Activated T-helper 9 cell treated with anti-CD3 and anti-CD28 coated beads, Interleukin-2, amount 50 U/mL, for 16 hours (primary cell): ENCODE data around the gene SHROOM3.

Source experiments
- DNase-seq: peaks from one replicate; pipeline ENCODE4 v3.0.0-alpha.2; 2020; ENCODE audit warnings: low read depth

Gene SHROOM3

DNA sequence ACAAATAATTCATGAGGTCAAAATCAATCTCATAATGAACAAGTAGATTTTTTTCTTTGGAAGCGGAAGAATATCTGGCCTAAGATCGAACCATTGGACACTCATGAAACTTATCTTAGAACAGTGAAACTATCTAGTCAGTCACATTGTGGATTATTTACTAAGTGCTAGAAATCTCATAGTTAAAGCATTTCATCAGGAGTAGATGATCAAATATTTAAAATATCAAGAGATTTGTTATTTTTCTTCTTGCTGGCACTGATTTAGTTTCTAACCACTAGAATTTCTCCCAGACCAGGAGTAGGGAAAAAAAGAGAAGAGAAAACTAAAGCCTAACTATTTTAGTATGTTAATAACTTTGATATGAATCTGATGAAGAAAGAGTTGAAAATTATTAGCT, 105.5 kb downstream of the SHROOM3 start:
- no peak for DNase-seq

DNA sequence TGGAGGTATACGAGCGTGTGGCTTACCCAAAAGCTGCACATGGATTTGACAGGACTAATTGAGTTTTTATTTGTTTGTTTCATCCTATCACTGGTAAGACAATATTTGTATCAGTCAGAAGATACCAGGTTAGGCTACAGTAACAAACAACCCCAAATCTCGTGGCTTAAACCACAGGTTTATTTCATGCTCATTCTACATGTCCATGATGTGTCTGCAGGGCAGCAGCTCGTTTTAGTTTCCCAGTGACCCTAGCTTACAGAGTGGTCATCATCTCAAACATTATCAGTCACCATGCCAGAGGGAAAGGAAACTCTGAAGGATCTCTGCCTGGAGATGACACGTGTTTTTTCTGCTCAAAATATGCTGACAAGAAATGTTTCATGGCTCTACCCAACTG, 108.3 kb downstream of the SHROOM3 start:
- DNase-seq, result no peak

DNA sequence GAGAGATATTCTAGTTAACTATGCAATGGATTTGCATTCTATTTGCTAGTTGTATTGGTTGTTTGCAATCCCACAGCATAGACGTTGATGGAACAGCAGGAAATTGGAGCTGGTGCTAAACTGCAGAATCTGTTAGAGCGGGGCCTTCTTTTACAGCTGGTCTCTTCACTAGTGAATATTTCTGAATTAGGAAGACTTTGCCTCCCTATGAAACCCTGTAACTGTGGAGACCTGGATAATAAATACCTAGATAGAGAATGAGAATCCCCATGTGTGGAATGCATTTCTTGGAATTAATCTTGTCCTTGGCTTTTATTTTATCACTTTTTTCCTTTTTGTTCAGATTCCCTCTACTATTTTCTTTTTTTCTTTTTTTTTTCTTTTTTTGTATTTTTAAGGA, 109.7 kb downstream of the SHROOM3 start:
- DNase-seq, result no peak

DNA sequence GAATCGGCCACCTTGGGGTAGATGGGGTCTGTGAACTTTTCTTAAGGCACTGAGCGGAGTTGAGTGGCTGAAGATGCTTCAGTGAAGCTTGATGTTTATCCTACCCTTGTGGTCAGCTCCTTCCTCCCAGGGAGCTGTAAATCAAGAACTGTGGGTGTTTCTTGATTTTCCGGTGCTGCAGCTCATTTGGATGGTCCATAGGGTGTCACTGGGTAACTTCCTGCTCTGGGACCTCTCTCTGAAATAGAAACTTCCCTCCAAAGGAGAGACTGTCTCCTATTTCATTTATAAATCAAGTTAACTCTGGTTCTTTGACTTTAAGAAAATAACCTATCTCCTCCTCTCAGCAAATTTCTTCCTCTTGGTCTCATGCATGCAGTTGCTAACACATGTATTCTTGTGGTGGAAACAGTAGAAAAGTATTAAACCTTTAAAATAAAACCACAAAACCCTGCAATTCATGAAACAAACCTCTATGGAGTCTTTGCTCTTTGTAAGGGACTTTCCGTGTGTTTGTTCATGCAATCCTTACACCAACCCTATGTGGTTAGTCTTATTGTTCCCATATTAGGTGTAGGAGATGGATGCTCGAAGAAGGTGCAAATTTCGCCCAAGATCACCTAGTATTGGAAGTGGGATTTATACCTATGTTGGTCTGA, 110.3 kb downstream of the SHROOM3 start:
- DNase-seq, result no peak

DNA sequence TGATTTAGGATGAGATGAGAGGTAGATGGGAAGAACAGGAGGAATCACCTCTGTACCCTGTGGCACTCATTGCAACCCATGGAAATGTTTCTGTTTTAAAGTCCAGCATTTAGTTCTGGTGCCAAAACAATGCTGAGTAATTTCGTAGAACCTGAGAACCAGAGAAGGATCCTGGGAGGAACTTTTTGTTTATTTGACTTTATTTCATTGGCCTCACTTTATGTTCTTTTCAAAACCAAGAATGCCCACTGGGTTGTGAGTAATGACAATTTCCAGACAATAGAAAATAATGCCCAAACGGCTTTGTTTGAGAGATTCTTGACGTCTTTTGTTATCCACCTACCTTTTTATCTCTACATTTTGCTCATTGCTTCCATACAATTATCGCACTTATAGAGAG, 111.3 kb downstream of the SHROOM3 start:
- no peak for DNase-seq

DNA sequence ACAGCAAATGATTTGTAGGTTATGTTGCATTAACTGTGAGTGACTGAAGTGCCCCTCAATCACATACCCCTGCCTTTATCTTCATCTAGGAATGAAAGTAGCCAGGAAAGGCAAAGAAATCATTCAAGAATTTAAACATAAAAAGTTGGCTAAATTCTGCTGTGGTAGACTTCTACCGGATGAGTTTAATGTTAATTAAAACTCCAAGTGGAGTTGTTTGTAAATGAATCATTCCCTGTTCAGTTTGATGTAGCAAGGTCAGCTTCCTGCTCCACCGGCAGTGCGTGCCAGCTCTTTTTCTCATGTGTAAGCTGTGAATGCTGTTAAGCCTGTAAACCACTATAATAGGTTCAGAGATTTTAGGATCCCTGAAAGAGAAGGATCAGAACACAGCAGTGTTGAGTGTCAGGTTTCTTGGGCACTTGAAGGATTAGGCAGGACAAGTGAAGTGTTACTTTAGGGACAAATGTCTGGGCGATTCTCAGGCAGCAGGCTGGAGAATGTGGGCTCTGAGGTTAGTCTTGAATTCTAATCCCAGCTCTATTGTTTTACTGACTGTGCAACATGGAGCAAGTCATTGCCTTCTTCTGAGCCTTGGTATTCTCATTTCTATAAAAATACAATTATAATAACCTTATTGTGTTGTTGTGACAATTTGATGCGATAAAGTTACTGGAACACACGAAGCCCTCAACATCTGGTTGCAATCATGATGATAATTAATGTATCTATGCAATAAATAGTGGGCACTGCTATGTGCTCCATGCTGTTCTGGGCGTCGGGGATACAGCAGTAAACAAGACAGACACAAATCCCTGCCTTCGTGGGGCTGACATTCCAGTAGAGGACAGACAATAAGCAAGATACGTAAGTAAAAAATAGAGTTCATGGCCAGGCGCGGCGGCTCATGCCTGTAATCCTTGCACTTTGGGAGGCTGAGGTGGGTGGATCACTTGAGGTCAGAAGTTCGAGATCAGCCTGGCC, 112.0 kb downstream of the SHROOM3 start:
- no peak for DNase-seq

DNA sequence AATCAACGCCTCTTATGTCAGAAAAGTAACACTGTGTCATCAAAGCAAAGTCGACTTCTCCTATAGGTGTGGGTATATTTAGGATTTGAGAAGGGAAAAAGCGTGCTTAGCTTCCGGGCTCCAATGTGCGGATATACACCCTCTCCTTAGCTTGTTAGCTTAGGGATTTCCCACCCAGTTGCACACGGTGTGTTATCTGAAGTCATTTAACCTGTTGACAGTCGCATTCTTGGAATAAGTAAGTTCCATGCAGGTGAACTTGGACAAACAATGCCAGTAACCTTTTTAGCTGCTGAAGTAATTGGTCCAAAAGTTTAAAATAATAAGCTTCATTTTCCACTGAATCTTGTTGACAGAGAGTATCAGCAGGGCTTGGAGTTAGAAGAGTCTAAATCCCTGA, 113.7 kb downstream of the SHROOM3 start:
- no peak for DNase-seq

DNA sequence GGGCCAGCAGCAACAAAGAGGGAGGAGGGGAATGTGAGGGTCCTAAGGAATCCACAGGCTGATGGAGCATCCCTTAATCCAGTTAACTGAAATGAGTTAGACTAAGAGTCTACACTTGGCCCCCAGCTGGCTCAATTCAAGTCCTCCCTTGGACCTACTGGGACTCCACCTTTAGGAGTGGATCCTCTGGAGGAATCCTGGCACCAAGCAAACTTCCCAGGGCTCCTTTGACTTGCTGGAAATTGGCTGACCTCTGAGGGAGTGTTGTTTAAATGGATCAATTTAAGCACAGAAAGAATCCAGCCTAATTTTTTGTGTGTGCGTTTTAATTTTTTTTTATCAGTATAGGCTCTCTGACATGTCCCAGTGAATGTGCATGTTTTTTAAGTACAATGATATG, 114.7 kb downstream of the SHROOM3 start:
- no peak for DNase-seq

DNA sequence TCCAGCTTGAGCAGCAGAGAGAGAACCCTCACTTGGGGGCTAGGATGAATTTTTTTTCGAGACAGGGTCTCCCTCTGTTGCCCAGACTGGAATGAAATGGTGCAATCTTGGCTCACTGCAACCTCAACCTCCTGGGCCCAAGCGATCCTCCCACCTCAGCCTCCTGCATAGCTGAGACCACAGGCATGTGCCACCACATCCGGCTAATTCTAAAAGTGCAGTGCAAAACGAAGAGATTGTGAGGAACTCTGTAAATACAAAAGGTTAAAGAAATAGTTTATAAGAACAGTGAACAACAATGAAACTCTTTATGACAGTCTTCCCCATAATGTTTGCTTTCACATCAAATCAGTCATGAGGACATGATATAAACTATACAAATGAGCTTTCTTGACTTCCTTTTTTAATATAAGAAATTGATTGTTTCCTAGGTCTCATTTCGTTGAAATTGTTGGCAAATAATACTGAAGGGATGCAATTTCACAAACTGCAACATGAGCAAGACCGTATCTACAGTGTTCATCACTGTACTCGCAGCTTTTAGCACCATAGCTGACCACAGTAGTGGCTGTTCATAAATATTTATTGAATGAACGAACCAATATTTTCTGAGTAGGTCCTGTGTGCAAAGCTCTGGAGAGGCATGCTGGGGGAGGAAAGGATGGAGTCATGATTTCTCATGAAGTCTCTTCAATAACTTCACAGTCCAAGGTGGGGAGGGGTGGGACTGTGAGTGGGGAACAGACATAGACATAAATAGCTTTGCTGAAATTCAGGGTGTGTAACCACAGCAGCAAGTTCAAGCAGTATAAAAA, 116.1 kb downstream of the SHROOM3 start:
- DNase-seq, result no peak

DNA sequence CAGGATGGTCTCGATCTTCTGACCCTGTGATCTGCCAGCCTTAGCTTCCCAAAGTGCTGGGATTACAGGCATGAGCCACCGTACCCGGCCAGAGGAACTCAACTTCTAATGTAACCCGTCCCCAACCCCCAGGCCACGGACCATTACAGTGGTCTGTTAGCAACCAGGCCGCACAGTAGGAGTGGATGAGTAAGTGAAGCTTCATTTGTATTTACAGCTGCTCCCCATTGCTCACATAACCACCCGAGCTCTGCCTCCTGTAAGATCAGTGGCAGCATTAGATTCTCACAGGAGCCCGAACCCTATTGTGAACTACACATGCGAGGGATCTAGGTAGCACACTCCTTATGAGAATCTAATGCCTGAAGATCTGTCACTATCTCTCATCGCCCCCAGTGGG, 119.6 kb downstream of the SHROOM3 start:
- DNase-seq, result no peak

DNA sequence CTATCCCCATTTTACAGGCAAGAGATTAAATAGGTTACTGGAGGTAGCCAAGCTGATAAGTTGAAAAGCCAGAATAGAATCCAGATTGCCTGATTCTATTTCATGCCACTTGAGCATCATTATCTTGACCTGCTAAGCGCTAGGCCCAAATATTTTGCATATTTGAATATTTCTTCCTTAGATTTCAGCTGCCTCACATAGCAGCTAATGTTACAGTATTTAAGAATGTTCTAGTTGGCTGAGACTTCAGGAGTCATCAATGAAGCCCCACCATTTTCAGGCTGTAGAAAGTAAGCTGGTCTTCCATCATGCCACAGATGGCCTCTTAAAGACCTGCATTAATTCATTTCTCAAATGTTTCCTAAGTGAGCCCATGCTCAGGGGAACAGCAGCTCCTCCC, 121.4 kb downstream of the SHROOM3 start:
- DNase-seq, result no peak

DNA sequence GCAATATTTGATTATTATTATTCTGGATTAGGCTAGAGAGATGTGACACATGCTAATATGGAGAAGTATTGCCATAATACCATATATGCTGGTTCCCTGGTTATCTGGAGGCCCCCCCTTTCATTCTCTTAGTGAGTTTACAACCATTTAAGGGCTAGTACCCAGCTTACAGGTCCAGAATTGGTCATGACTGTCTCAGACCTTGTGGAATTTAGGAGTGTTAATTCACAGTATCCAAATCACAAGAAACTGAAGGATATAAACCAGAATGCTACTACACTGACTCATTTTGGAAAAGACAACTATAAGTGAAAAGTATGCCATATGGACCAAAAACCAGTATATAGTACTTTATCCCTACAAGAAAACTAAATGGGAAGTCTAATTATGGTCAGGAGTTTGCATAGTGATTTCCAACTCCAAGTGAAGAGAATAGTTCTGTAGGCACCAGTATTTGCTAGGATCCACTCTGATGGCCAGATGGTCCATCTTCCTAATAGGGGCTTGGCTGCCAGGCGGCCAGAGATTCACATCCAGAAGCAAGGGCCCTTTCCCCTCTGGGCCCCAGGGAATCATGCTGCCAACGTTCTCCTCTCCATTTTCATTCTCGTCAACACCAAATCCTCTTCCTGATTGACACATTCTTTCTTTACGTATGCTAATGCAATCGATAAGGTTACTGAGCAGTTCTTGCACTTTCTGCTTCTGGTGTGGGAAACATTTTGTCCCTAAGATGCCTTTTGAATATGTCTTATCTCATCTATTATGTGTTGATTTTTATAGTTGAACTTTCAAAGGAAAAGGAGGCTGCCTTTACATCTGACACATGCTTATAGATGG, 123.6 kb downstream of the SHROOM3 start:
- no peak for DNase-seq

DNA sequence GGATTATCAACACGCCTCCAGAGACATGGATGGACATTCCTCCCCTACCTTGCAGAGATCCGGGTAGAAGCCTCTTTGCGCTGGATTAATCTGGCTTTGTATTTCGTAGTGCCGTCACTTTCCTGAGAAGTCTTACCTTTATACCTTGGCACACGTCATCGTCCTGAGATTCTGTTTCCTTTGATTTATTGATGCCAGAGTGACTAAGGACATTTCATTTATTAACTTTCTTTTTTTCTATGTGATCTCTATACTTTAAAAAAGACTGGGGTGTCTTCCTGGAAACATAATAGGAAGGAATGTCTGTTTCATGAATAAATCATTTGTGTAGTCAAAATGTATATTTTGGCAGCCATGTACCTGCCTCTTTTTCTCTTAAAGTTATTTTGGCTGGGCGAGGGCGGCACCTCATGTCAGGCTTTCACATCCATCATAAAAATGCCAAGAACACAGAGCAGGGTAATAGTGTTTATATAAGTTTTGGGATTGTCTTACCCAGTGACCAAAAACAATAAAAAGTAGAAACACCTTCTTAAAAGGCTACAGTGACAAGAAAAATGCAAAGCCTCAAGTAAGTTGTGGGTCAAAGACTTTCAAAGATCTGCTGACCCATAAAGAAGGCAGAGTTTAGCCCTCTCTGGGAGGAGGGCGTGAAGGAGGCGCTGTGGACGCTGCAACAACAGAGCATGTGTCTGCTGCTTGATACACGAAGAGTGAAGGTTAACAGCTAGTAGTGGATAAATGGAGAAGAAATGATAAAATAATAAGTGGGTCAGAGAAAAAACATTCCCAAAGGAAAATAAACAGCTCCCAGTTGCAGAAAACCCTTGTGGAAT, 124.4 kb downstream of the SHROOM3 start:
- no peak for DNase-seq

DNA sequence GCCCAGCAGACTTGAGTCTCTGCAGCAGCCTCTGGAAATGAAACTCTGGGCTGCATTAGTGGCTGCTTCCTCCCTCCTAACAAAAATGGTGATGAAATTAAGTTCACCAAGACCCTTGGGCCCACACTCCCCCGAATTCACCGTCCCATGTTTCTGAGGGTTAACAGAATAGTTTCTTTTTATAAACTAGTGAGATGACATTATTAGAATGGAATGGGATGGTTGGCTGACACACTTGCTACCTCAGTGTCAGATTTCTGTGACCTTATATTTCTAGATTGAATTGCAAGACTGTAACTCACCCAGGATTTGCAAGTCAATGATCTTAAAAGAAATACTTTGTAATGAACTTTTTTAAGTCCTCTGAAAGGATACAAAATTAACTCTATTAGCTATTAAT, 127.1 kb downstream of the SHROOM3 start:
- DNase-seq, result no peak

DNA sequence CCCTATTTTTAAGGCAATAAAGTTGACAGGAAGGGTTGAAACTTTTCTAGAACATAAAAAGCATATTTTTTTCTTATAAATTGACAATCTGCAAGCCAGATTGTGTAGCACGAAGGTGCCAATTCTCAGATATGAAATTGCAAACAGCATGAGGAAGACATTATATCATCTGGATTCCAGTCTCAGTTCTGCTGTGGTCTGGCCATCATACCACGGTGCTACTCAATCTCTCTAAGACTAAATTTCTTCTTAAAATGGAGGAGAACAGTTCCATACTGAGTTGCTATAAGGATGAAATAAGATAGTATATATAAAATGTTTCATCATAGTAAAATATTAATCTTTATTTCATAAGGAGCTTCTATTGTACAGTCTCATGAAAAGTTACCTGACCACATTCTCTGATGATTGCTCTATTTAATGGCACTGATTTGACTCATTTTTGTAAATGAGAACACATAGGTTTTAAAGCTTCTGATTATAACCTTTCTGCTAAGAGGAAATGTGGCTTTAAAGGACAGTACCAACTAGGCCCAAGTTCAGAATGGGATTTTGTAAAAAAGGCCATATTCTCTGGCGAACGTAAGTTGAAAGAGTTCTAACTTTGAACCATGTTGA, 127.9 kb downstream of the SHROOM3 start:
- DNase-seq, result no peak

DNA sequence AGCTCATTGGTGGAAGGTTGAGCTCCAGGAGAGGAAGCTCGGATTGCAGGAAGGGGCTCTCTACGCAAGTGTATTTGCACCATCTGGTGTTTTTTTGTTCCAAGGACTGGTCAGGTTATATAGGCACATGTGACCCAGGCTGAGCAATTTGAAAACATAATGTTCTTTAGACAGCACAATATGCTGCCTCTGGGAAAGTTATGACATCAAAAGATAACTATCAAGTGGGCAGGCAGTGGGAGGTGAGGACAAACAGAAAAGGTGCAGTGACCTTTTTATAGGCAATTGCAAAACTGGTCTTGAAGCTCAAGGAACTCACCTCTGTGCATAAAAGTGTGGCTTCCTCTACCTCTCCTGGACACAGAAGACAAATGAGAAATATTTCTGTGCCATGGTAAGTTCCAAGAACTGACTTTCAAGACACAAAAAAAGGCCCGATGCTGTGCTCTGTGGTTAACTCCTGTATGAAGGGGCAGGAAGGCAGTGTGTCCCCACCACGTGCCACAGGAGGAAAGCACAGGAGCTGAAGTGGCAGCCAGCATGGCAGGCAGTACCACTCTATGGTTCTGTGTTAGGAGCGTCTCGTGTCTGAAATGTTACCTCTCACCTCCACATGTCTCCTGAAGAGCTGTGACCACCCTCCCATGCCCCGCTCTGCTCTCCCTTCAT, 128.6 kb downstream of the SHROOM3 start:
- DNase-seq, result no peak

DNA sequence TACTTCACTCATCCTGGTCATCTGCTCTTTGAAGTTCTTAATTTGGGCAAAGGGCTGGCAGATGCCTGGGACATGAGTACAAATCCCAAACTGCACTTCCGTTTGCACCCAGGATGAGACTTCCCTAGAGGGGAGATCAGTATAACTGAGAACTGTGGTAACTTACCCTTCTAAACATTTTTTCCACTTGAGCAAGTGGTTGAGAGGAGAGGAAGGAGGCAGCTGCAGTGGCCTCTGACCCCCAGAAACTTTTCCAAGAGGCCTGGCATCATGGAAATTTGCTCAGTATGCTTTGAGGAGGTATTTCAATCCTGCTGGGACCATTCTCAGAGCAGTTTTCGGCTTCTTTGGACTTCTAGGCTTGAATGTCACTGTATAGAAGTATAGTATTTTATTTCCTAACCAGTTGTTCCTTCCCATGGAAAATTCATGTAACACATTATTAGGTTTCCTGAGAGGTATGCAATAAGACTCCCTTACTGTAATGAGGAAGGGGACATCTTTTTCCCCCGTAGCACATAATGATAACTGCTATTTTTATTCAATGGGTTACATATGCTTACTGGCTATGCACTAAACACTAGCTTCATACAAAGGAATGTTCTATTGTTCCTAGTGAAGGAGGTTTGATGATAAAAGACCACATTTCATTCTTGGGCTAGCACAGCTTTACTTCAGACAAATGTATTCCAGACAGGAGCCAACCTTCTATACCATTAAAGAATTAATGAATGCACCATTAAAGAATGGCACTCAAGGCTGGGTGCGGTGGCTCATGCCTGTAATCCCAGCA, 129.3 kb downstream of the SHROOM3 start:
- DNase-seq, result no peak

DNA sequence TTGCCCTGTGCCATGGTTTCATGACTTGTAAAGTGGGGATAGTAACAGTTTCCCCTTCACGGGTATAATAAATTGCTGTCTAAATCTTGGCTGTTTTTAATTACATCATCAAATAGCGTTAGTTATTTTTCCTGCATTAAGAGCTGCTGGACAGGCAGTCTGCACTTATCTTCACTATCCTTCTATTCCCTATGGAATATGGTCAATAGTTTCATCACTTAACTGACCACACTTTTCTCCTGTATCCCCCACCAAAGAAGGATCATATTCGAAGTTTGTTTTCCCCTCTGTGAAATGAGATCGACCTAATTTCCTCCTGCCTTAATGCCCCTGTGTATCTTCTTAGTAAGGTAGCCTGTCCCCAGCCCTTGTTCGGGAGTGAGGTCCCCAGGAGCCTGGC, 133.2 kb downstream of the SHROOM3 start:
- no peak for DNase-seq

DNA sequence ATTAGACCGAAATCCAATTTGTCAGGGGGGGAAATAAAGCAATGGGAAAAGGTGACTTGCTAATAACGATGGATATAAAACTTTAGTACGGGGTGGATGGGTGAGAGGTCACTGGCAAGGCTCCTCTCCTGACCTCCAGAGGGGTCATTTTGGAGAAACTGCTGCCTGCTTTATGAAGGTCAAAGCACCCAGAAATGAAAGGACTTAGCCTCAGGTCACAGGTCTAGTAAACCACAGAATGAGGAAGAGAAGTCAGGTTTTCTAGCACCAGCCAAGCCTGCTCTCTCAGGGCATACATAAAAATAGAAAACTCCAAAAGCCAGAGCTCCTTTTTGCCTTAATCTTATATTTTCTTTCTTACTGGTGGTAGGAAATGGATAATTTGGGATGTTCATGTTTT, 134.2 kb downstream of the SHROOM3 start:
- no peak for DNase-seq
